AG04450 (cell line): Measurements from ENCODE around the gene PCDHA1. TPM values are rescaled to one million over a fixed set of nuclear protein-coding genes. Genes with fewer than 3 reads are reported as not detected.
A peak's percentile ranks its signal among the peaks of the same experiment; 100 is the strongest.

Experiments
- CTCF ChIA-PET: fragments of 300-600, 350-600 bp; formaldehyde crosslinking; extraction: SDS; loops from one replicate; lab custom pipeline; 2022; ENCODE audit warnings: antibody characterized with exemption, inconsistent platforms; lab: Charles Lee
- POLR2A ChIA-PET: fragments of 350-600 bp; formaldehyde crosslinking; extraction: SDS; loops from one replicate; lab custom pipeline; 2021; ENCODE audit warnings: antibody characterized with exemption, inconsistent platforms; lab: Yijun Ruan, JAX
- DNase-seq: peaks from one replicate; pipeline ENCODE4 v3.0.0-alpha.2; 2011; ENCODE audit warnings: low read depth, low spot score
- H3K27ac ChIP-seq: one replicate; pipeline ENCODE4 v1.5.1; 2012; ENCODE audit warnings: low read depth, low read length, control low read depth
- H3K27me3 ChIP-seq: one replicate; pipeline ENCODE4 v1.6.0; 2012; ENCODE audit warnings: low read length; ENCODE audit not compliant: control insufficient read depth, insufficient read depth
- H3K4me3 ChIP-seq: 2 replicates; pipeline ENCODE4 v1.5.1; 2011; ENCODE audit warnings: mild to moderate bottlenecking, low read depth, low read length, control low read depth
- H3K9me3 ChIP-seq: 2 replicates; pipeline ENCODE4 v1.5.1; 2012; ENCODE audit warnings: low read length; ENCODE audit not compliant: control insufficient read depth, insufficient read depth
- polyA plus RNA-seq: library from polyadenylated mRNA; depleted of rRNA; stranded (reverse); fragments of >200 nt; gene quantifications from 2 replicates; pipeline ENCODE4 v1.2.3, GENCODE V29; 2011
- TF ChIP-seq, protein P1 (sequence below): IDR thresholded peaks from 2 replicates; pipeline ENCODE4 v1.5.1; 2011; ENCODE audit warnings: low read depth, low read length, control low read depth, inconsistent platforms

PCDHA1 gene
- polyA plus RNA-seq, 1 experiment = 0.09 TPM

DNA sequence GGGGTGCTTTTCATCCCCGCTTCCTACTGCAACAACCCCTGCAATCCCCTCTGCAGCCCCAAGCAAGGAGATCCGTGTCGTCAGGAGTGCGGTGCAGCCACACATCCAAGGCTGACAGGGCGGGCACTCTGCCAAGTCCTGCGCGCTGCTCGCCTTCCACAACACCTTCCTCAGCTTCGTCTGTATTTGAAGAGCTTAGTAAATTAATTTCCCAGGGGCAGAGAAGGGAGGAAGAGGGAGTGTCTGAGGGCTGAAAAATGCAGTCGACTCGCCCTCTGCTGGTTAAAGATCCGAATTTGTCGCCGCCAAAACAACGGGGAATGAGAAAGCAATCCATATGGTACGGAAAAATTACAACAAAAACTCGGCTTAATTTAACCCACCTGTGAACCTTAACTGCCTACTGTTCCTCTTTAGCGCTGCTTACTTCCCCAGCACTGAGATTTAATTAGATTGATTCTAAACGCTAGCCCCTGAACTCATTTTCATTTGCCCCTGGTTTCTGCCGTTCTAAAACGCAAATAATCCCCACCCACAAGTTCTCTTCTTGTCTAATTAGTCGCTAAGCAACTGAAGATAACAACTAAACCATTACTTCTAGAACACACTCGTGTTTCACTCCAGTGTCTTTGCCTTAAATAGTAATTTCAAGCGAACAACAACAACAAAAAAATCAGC lies 254.3 kb downstream of the PCDHA1 start:
- no peak overlapping the region for H3K4me3 ChIP-seq
- peaks cover 9% of the 10 kb centered on the region for H3K9me3 ChIP-seq
- TF ChIP-seq, protein P1, sequence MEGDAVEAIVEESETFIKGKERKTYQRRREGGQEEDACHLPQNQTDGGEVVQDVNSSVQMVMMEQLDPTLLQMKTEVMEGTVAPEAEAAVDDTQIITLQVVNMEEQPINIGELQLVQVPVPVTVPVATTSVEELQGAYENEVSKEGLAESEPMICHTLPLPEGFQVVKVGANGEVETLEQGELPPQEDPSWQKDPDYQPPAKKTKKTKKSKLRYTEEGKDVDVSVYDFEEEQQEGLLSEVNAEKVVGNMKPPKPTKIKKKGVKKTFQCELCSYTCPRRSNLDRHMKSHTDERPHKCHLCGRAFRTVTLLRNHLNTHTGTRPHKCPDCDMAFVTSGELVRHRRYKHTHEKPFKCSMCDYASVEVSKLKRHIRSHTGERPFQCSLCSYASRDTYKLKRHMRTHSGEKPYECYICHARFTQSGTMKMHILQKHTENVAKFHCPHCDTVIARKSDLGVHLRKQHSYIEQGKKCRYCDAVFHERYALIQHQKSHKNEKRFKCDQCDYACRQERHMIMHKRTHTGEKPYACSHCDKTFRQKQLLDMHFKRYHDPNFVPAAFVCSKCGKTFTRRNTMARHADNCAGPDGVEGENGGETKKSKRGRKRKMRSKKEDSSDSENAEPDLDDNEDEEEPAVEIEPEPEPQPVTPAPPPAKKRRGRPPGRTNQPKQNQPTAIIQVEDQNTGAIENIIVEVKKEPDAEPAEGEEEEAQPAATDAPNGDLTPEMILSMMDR = no peak
- no peak overlapping the region for H3K27ac ChIP-seq
- CTCF ChIA-PET = no interaction called here
- DNase-seq = no peak
- POLR2A ChIA-PET = no interaction called here
- H3K27me3 ChIP-seq = no peaks in the 10 kb centered on the region

DNA sequence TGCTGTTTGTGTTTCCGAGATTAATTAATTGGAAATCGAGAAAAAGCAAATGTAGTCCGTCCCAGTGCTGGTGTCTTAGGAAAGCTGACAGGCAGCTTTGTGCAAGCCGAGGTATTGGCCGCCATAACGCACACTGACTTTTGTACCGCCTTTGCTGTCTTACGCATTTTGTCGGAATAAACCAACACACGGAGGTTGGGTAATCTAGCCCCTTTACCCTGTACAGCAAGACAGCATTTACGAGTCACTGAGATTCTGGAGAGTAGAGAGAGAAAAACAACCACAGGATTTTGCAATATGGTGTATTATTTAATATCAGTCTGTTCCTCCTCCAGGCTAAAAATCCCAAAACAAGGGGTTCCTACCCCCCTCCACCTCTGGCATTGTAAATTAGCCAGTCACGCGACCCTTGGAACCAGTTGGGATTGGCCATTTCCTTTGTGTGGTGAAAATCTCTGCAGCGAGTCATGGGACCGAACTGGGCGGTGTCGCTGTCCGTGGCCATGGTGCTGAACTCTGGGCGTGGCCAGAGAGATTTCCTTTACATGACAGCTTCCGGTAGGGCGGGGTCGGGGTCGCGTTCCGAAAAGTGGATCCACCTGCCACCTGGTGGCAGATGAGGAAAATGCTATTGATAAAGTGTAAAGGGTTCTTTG lies 255.0 kb downstream of the PCDHA1 start:
- H3K27me3 ChIP-seq = no peaks in the 10 kb centered on the region
- TF ChIP-seq, protein P1 = 0 out of 2 replicates have a peak, but pooled peaks have one; percentile 21
- H3K4me3 ChIP-seq = no peak overlapping the region
- peaks cover 9% of the 10 kb centered on the region for H3K9me3 ChIP-seq
- DNase-seq = no peak
- ChIA-PET CTCF (no interaction called here), POLR2A (no interaction called here)
- no peak overlapping the region for H3K27ac ChIP-seq

DNA sequence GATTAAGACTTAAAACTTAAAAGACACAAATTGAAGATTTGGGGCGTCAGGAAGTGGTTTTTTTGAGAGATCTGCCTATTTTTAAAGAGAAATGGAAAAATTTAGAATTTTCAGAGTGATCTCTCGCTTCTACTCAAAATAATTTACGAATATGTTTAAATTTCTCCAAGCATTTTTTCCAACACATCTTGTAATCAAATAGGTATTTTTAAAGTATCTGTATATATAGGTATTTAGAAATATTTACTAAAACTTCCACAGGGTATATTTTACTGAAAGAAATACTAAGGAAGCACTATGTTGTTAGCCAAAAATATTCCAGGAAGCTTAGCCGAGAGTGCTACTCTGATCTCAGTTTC lies 255.5 kb downstream of the PCDHA1 start:
- Histone ChIP-seq H3K27me3 (no peaks in the 10 kb centered on the region), H3K4me3 (no peak overlapping the region), H3K27ac (no peak overlapping the region), H3K9me3 (peaks cover 9% of the 10 kb centered on the region)
- no peak for DNase-seq
- TF ChIP-seq, protein P1 = no peak
- CTCF ChIA-PET = interaction anchor here (0.8 kb wide), 1 partner anchor 669 kb away, joined by 3 read pairs; no protein-coding TSS in a partner anchor
- POLR2A ChIA-PET = no interaction called here

DNA sequence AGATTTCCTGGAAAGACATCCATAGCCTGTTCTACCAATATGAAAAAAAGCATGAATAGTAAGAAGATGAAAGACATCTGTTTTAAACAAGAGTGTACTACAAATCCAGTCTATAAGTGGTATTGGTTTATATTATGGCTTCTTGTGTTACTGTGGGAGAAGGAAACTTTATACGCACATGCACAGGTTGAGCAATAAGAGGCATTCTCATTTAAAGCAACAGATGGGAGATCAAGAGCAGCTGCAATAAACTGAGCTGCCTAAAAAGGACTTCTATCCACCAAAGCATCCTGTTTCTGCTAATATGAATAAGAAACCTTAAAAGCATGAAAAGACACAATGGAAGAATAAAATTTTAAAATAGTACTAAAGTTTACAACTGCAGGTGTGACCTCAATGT lies 256.6 kb downstream of the PCDHA1 start:
- TF ChIP-seq, protein P1 = no peak
- H3K4me3 ChIP-seq = no peak overlapping the region
- H3K9me3 ChIP-seq = peaks cover 9% of the 10 kb centered on the region
- ChIA-PET CTCF (no interaction called here), POLR2A (no interaction called here)
- no peak for DNase-seq
- H3K27ac ChIP-seq = no peak overlapping the region
- no peaks in the 10 kb centered on the region for H3K27me3 ChIP-seq

DNA sequence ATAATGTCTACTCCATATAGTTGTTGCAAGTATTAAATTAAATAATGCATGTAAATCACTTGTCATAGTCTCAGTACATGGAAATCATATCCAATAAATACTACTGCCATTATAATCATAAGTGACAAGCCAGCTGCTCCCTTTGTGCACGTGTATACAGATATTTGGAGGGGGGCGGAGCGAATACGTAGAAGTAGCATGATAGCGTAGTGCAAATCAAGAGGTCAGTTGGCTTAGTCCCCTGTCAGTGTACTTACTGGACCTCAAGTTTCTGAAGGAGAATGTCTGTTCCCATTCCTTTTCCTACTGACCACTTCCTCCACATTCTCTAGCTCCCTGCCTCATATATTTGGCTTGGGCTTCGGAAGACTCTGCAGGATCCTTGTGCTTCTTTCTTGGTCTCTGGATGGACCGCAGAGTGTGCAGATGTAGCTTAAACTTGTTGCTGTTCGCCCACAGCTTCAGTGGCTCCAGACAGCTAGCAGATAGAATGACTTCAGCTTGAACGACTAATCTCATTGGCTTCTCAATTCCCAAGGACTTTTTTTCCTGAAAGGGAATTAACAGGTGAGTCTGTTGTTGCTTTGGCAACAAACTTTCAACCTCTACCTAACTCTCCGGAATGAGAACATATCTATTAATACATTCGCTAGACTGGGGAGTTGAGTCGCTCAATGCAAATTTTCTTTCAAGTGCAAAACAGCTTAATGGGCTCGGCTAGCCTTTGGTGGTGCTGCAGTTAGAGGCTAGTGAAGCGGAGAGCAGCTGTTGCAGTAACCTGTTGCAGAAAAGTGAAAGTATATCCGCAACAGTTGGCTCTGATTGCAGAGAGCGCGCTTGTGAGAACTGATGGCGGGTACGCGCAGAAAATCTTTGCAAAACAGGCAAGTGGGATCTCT lies 264.9 kb downstream of the PCDHA1 start, which contains the start of gene PCDHB1:
Gene PCDHB1 (plus strand): TSS at position 753 of the 899 bp plus-strand sequence. CDS start 97 bp downstream, at position 850.
- DNase-seq = no peak
- CTCF ChIA-PET = no interaction called here
- POLR2A ChIA-PET = no interaction called here

More for the DNA sequence above, 264.9 kb downstream of the PCDHA1 start, which contains the start of gene PCDHB1:
- H3K27ac ChIP-seq = no peak within 1 kb of the TSS
- peaks cover 29% of the 10 kb centered on the region for H3K9me3 ChIP-seq
- no peaks in the 10 kb centered on the region for H3K27me3 ChIP-seq
- no peak within 1 kb of the TSS for H3K4me3 ChIP-seq
- TF ChIP-seq, protein P1 = no peak
